B cell (primary cell): ENCODE results near the gene PYURF. TPM values are rescaled to one million over a fixed set of nuclear protein-coding genes. Genes with fewer than 3 reads are reported as not detected.

Experiments used
- ATAC-seq: fragments of 200-7000 bp; cut with Tn5 transposase; one replicate; pipeline ENCODE4 v1.10.0; 2021; ENCODE audit warnings: low read depth, mild to moderate bottlenecking, moderate number of reproducible peaks, moderate library complexity
- CTCF ChIA-PET: fragments of 350-600 bp; sonication (Branson Sonifier 250); formaldehyde crosslinking; loops from one replicate; lab custom pipeline; 2021; ENCODE audit warnings: antibody characterized with exemption, inconsistent platforms; lab: Charles Lee
- POLR2A ChIA-PET: fragments of 350-600 bp; sonication (Branson Sonifier 250); formaldehyde crosslinking; loops from one replicate; lab custom pipeline; 2021; ENCODE audit warnings: antibody characterized with exemption; lab: Charles Lee
- DNase-seq: peaks from one replicate; pipeline ENCODE4 v3.0.0; 2013
- H2AFZ ChIP-seq: 2 replicates; pipeline ENCODE4 v1.6.1; 2012; ENCODE audit warnings: mild to moderate bottlenecking, low read depth, low read length; ENCODE audit not compliant: insufficient read depth, poor library complexity, severe bottlenecking
- H3K27ac ChIP-seq, 2 donors: 1 replicate in 1 of 2; 2 replicates in 1 of 2; pipeline ENCODE4 v1.5.1; 2012 to 2013; ENCODE audit warnings: low read length in 2 of 2, mild to moderate bottlenecking in 2 of 2, moderate library complexity in 1 of 2
- H3K27me3 ChIP-seq, 4 experiments: fragments of 200-600 bp in 1 of 4; sonication (generic) in 1 of 4; replicated peaks in 1 of 4; 1 replicate in 2 of 4; 2 replicates in 2 of 4; pipeline versions ENCODE4 v1.6.1 to v1.7.0; 2013 to 2016; ENCODE audit warnings: low read length in 3 of 4, mild to moderate bottlenecking in 2 of 4, mixed read lengths in 1 of 4, moderate library complexity in 1 of 4; ENCODE audit not compliant: insufficient read depth in 4 of 4, control insufficient read depth in 3 of 4; ENCODE audit errors: control extremely low read depth in 1 of 4
- H3K36me3 ChIP-seq, 2 experiments: replicated peaks in 1 of 2; 1 replicate in 1 of 2; 2 replicates in 1 of 2; pipeline versions ENCODE4 v1.6.1 to v1.7.1; 2013; ENCODE audit warnings: low read length in 1 of 2; ENCODE audit not compliant: insufficient read depth in 2 of 2, control insufficient read depth in 1 of 2; ENCODE audit errors: control extremely low read depth in 1 of 2, extremely low read depth in 1 of 2
- H3K4me1 ChIP-seq, 2 donors: fragments of 200-600 bp in 1 of 2; sonication (generic) in 1 of 2; 1 replicate in 1 of 2; 2 replicates in 1 of 2; pipeline versions ENCODE4 v1.5.1 to v1.6.1; 2013 to 2017; ENCODE audit warnings: low read length in 2 of 2; ENCODE audit not compliant: control insufficient read depth in 2 of 2, insufficient read depth in 2 of 2
- H3K4me2 ChIP-seq: replicated peaks from 2 replicates; pipeline ENCODE3; 2012; ENCODE audit warnings: mild to moderate bottlenecking, low read depth, low read length; ENCODE audit not compliant: poor library complexity, severe bottlenecking
- H3K4me3 ChIP-seq, 5 experiments: fragments of 200-600 bp in 1 of 5; sonication (generic) in 1 of 5; 1 replicate in 3 of 5; 2 replicates in 2 of 5; pipeline versions ENCODE4 v1.5.1 to v1.7.0; 2011 to 2016; ENCODE audit warnings: low read length in 4 of 5, mild to moderate bottlenecking in 4 of 5, low read depth in 2 of 5, control low read depth in 1 of 5, moderate library complexity in 1 of 5; ENCODE audit not compliant: insufficient read depth in 1 of 5; ENCODE audit errors: control extremely low read depth in 1 of 5, extremely low read depth in 1 of 5
- H3K79me2 ChIP-seq: fragments of 200-600 bp; sonication (generic); one replicate; pipeline ENCODE4 v1.6.0; 2016; ENCODE audit warnings: low read length; ENCODE audit not compliant: control insufficient read depth, insufficient read depth
- H3K9ac ChIP-seq: fragments of 200-600 bp; sonication (generic); 2 replicates; pipeline ENCODE4 v1.6.1; 2017; ENCODE audit warnings: mild to moderate bottlenecking, low read length, moderate library complexity
- H3K9me3 ChIP-seq, 3 donors: one replicate each; pipeline versions ENCODE4 v1.6.1 to v1.7.1; 2013; ENCODE audit warnings: low read length in 2 of 3; ENCODE audit not compliant: control insufficient read depth in 2 of 3, insufficient read depth in 1 of 3; ENCODE audit errors: control extremely low read depth in 1 of 3
- H4K20me1 ChIP-seq: 2 replicates; pipeline ENCODE4 v1.6.0; 2012; ENCODE audit warnings: mild to moderate bottlenecking, low read length; ENCODE audit not compliant: insufficient read depth, control insufficient read depth, poor library complexity, severe bottlenecking
- H3K27ac Mint-ChIP-seq: one replicate; pipeline ENCODE4 v1.8.0; 2021; ENCODE audit warnings: mixed read lengths
- H3K27me3 Mint-ChIP-seq: one replicate; pipeline ENCODE4 v1.8.0; 2021; ENCODE audit warnings: mixed read lengths
- H3K4me1 Mint-ChIP-seq: one replicate; pipeline ENCODE4 v1.8.0; 2021; ENCODE audit warnings: mixed read lengths
- H3K4me3 Mint-ChIP-seq: one replicate; pipeline ENCODE4 v1.8.0; 2021; ENCODE audit warnings: mixed read lengths
- H3K9me3 Mint-ChIP-seq: one replicate; pipeline ENCODE4 v1.8.0; 2022; ENCODE audit warnings: mixed read lengths; ENCODE audit not compliant: insufficient read depth
- CTCF ChIP-seq: fragments of 200-600 bp; IDR thresholded peaks from one replicate; pipeline ENCODE4 v1.8.0; 2022; ENCODE audit warnings: antibody characterized with exemption, mild to moderate bottlenecking
- EZH2 ChIP-seq: IDR thresholded peaks from 2 replicates; pipeline ENCODE4 v1.6.1; 2012; ENCODE audit warnings: borderline replicate concordance, low read depth, mild to moderate bottlenecking, moderate library complexity, low read length; ENCODE audit not compliant: insufficient read depth, poor library complexity, severe bottlenecking
- WGBS: methylation state at CpG from one replicate; pipeline ENCODE4 v1.1.5; 2013; ENCODE audit warnings: missing lambda C conversion rate; ENCODE audit not compliant: insufficient coverage; 5-methylcytosine and 5-hydroxymethylcytosine counted together
- intact Hi-C: fragments of 100-400 bp; cut with micrococcal nuclease; formaldehyde crosslinking; loops from one replicate; pipeline ENCODE4 v1.10.0; 2022
- polyA minus RNA-seq: library from RNA; depleted of rRNA, polyadenylated mRNA; stranded (reverse); fragments of >200 nt; gene quantifications from 2 replicates; pipeline ENCODE4 v1.2.3, GENCODE V29; 2012
- polyA plus RNA-seq: library from polyadenylated mRNA; depleted of rRNA; stranded (reverse); fragments of >200 nt; gene quantifications from 2 replicates; pipeline ENCODE4 v1.2.3, GENCODE V29; 2012
- total RNA-seq, 2 donors: library from RNA; stranded (reverse); fragments of 120-200 nt in 1 of 2; gene quantifications; 1 replicate in 1 of 2; 2 replicates in 1 of 2; pipeline versions ENCODE4 v1.2.3 to v1.2.4, GENCODE V29; 2013 to 2022

PYURF gene, protein sequence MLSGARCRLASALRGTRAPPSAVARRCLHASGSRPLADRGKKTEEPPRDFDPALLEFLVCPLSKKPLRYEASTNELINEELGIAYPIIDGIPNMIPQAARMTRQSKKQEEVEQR
- 38.1 and 40.5 TPM in 2 replicates for total RNA-seq
- total RNA-seq (2013) = 67.0 TPM
- 14.9 and 15.1 TPM in 2 replicates for polyA plus RNA-seq
- polyA minus RNA-seq = 46.0 and 54.7 TPM in 2 replicates

GRCh38 chr4:88523325-88524129 lies at the start of gene PYURF:
Gene PYURF (minus strand): TSS chr4:88523776. CDS start chr4:88523700, 76 bp downstream.
- intact Hi-C loops = loop anchor here (1.0 to 2.0 kb wide), 4 partner anchors 67 to 588 kb away; partner anchors contain the start of genes HERC3, HERC5 and TIGD2
- ATAC-seq = peak; percentile 92
- Histone ChIP-seq H3K4me3 (peak within 1 kb of the TSS; percentile 66 to 88 (median 68)), H3K4me2 (peak within 1 kb of the TSS; percentile 91), H3K27ac (peak within 1 kb of the TSS; percentile 28 to 70), H3K9me3 (no peaks in the 10 kb centered on the region), H3K9ac (peak within 1 kb of the TSS; percentile 92), H3K27me3 (no peaks in the 10 kb centered on the region), H2AFZ (peak within 1 kb of the TSS; percentile 96), H3K4me1 (peaks cover 12 to 18% of the 10 kb centered on the region in 2 donors), H4K20me1 (no peaks in the 10 kb centered on the region), H3K36me3 (peaks cover 1 to 8% of the 10 kb centered on the region in 2 experiments), H3K79me2 (peaks cover 9% of the 10 kb centered on the region)
- Mint-ChIP-seq H3K4me1 (peaks cover 20% of the 10 kb centered on the region), H3K4me3 (peak within 1 kb of the TSS; percentile 90), H3K9me3 (no peaks in the 10 kb centered on the region), H3K27me3 (no peaks in the 10 kb centered on the region), H3K27ac (peak within 1 kb of the TSS; percentile 87)
- ChIA-PET POLR2A (interaction anchor here (0.6 to 2.2 kb wide), 3 partner anchors 94 to 304 kb away, joined by 3 to 6 read pairs (median 3); partner anchors contain the start of gene PPM1K), CTCF (interaction anchor here (0.7 to 5.2 kb wide), 10 partner anchors 8 to 500 kb away, joined by 3 to 54 read pairs (median 6); partner anchors contain the start of gene HERC5)
- DNase-seq = peak; percentile 82
- TF ChIP-seq CTCF (no peak), EZH2 (no peak)
- under 1% methylated on average over 63 of the region's 68 CpGs for WGBS

- DNase-seq = no peak
- no peak for ATAC-seq
- Mint-ChIP-seq H3K9me3 (no peaks in the 10 kb centered on the region), H3K27ac (no peak overlapping the region), H3K27me3 (peaks cover 18% of the 10 kb centered on the region), H3K4me1 (peaks cover 2% of the 10 kb centered on the region), H3K4me3 (no peak overlapping the region)
- no peak overlapping the region for H3K9ac ChIP-seq
- no peaks in the 10 kb centered on the region for H3K36me3 ChIP-seq
- intact Hi-C loops = no loop called here
- CTCF ChIA-PET = no interaction called here
- H3K4me1 ChIP-seq = no peaks in the 10 kb centered on the region
- H3K9me3 ChIP-seq = no peaks in the 10 kb centered on the region
- H3K27ac ChIP-seq = no peak overlapping the region
- no peak overlapping the region for H3K4me3 ChIP-seq
- no peak overlapping the region for H3K4me2 ChIP-seq
- POLR2A ChIA-PET = no interaction called here
- no peaks in the 10 kb centered on the region for H3K79me2 ChIP-seq
- no peak overlapping the region for H2AFZ ChIP-seq
- H4K20me1 ChIP-seq = no peaks in the 10 kb centered on the region
- no peaks in the 10 kb centered on the region for H3K27me3 ChIP-seq
- TF ChIP-seq CTCF (no peak), EZH2 (no peak)
Measured at GRCh38 chr4:88570001-88570400, 46.4 kb upstream of the PYURF start.
